T-cell (primary cell): ENCODE measurements around the gene ADCK1. TPM values are rescaled to one million over a fixed set of nuclear protein-coding genes. Genes with fewer than 3 reads are reported as not detected.
"Not testable (repeated sequence)": the region's sequence is repeated elsewhere in the genome, so short reads cannot be mapped to it uniquely, and the experiment has no call there.

Source experiments
- ATAC-seq, 4 experiments: fragments of 200-7000 bp in 3 of 4; fragments of 150-1000 bp in 1 of 4; cut with Tn5 transposase; replicated peaks in 1 of 4; 1 replicate in 3 of 4; 2 replicates in 1 of 4; pipeline ENCODE4 v1.10.0; 2021; ENCODE audit warnings: moderate library complexity in 3 of 4, mild to moderate bottlenecking in 2 of 4, moderate number of reproducible peaks in 1 of 4
- CTCF ChIA-PET, 2 donors: fragments of 300-600 bp; sonication (Branson Sonifier 250); formaldehyde crosslinking; loops; one replicate each; lab custom pipeline; 2022; ENCODE audit warnings: antibody characterized with exemption in 2 of 2; lab: Charles Lee
- POLR2A ChIA-PET, 2 donors: fragments of 300-600 bp; sonication (Branson Sonifier 250); formaldehyde crosslinking; loops; one replicate each; lab custom pipeline; 2022; ENCODE audit warnings: antibody characterized with exemption in 2 of 2; lab: Charles Lee
- DNase-seq, 35 experiments: peaks; one replicate each; pipeline versions ENCODE4 v3.0.0 to v3.0.0-alpha.2; 2013 to 2023
- H3K27ac ChIP-seq: one replicate; pipeline ENCODE4 v1.5.1; 2013; ENCODE audit warnings: low read length
- H3K27me3 ChIP-seq, 2 experiments: replicated peaks in 1 of 2; 1 replicate in 1 of 2; 2 replicates in 1 of 2; pipeline versions ENCODE4 v1.6.1 to v1.7.0; 2013; ENCODE audit warnings: low read length in 1 of 2, mixed read lengths in 1 of 2; ENCODE audit not compliant: control insufficient read depth in 2 of 2, insufficient read depth in 2 of 2; ENCODE audit errors: extremely low read depth in 1 of 2
- H3K36me3 ChIP-seq, 2 donors: 1 replicate in 1 of 2; 2 replicates in 1 of 2; pipeline versions ENCODE4 v1.6.1 to v1.7.0; 2013; ENCODE audit warnings: low read length in 1 of 2; ENCODE audit not compliant: control insufficient read depth in 2 of 2, insufficient read depth in 1 of 2; ENCODE audit errors: extremely low read depth in 1 of 2
- H3K4me1 ChIP-seq, 2 experiments: 1 replicate in 1 of 2; 2 replicates in 1 of 2; pipeline versions ENCODE4 v1.6.1 to v1.7.0; 2013; ENCODE audit warnings: low read length in 2 of 2, mixed read lengths in 1 of 2; ENCODE audit not compliant: insufficient read depth in 2 of 2, control insufficient read depth in 1 of 2; ENCODE audit errors: extremely low read depth in 1 of 2
- H3K4me3 ChIP-seq, 2 donors: 1 replicate in 1 of 2; 2 replicates in 1 of 2; pipeline versions ENCODE4 v1.5.1 to v1.7.0; 2013; ENCODE audit warnings: mild to moderate bottlenecking in 2 of 2, low read length in 1 of 2, moderate library complexity in 1 of 2; ENCODE audit not compliant: control insufficient read depth in 1 of 2; ENCODE audit errors: extremely low read depth in 1 of 2
- H3K9me3 ChIP-seq: 2 replicates; pipeline ENCODE4 v1.7.0; 2013
- H3K27ac Mint-ChIP-seq, 2 donors: one replicate each; pipeline ENCODE4 v1.8.0; 2020 to 2021; ENCODE audit warnings: mild to moderate bottlenecking in 2 of 2, mixed read lengths in 2 of 2
- H3K27me3 Mint-ChIP-seq, 2 donors: one replicate each; pipeline ENCODE4 v1.8.0; 2021 to 2022; ENCODE audit warnings: mixed read lengths in 2 of 2
- H3K36me3 Mint-ChIP-seq: one replicate; pipeline ENCODE4 v1.8.0; 2021; ENCODE audit warnings: mixed read lengths
- H3K4me1 Mint-ChIP-seq, 3 donors: one replicate each; pipeline ENCODE4 v1.8.0; 2020 to 2022; ENCODE audit warnings: mixed read lengths in 3 of 3, mild to moderate bottlenecking in 1 of 3
- H3K4me3 Mint-ChIP-seq, 3 donors: one replicate each; pipeline ENCODE4 v1.8.0; 2020 to 2022; ENCODE audit warnings: mild to moderate bottlenecking in 3 of 3, mixed read lengths in 3 of 3, moderate library complexity in 3 of 3
- H3K9me3 Mint-ChIP-seq, 3 donors: one replicate each; pipeline ENCODE4 v1.8.0; 2020 to 2022; ENCODE audit warnings: mixed read lengths in 3 of 3
- WGBS: methylation state at CpG from one replicate; pipeline ENCODE4 v1.1.5; 2013; ENCODE audit warnings: missing lambda C conversion rate; ENCODE audit not compliant: insufficient coverage; 5-methylcytosine and 5-hydroxymethylcytosine counted together
- total RNA-seq, 35 experiments: library from RNA in 6 of 35; stranded (reverse) in 6 of 35; fragments of 120-200 nt in 1 of 35; gene quantifications; one replicate each; pipeline versions ENCODE4 v1.2.1 to v1.2.4 and lab custom pipeline; 2013 to 2026

Gene ADCK1
- total RNA-seq, 5 donors from 2014 or later (not counting 1 experiment from before 2014, with no cell fraction given), result 6.3 to 16.1 (median 9.1) TPM

- Histone ChIP-seq H3K36me3 (no peaks in the 10 kb centered on the region), H3K4me3 (no peak overlapping the region), H3K27me3 (peaks cover 0 to 16% of the 10 kb centered on the region in 2 experiments), H3K9me3 (no peaks in the 10 kb centered on the region), H3K27ac (no peak overlapping the region), H3K4me1 (no peaks in the 10 kb centered on the region)
- no peak for ATAC-seq
- Mint-ChIP-seq H3K36me3 (no peaks in the 10 kb centered on the region), H3K27me3 (peaks cover 4 to 10% of the 10 kb centered on the region in 2 donors), H3K4me3 (no peak overlapping the region), H3K27ac (no peak overlapping the region), H3K4me1 (no peaks in the 10 kb centered on the region), H3K9me3 (no peaks in the 10 kb centered on the region)
- ChIA-PET CTCF (no interaction called here), POLR2A (no interaction called here)
- DNase-seq, result no peak
- no CpG with 5 or more reads among the region's 6 CpGs for WGBS
These were observed 9.2 kb upstream of the ADCK1 start for GRCh38 chr14:77790566-77791224.

- H3K36me3 ChIP-seq, result no peaks in the 10 kb centered on the region
- H3K9me3 Mint-ChIP-seq, result no peaks in the 10 kb centered on the region
- H3K4me1 ChIP-seq, result no peaks in the 10 kb centered on the region
- no peaks in the 10 kb centered on the region for H3K4me1 Mint-ChIP-seq
- H3K27me3 Mint-ChIP-seq, result peaks cover 4 to 10% of the 10 kb centered on the region in 2 donors
- no peaks in the 10 kb centered on the region for H3K9me3 ChIP-seq
- no peaks in the 10 kb centered on the region for H3K36me3 Mint-ChIP-seq
- H3K27ac Mint-ChIP-seq, result no peak overlapping the region
- POLR2A ChIA-PET, result no interaction called here
- no CpG with 5 or more reads among the region's 1 CpG for WGBS
- H3K27ac ChIP-seq, result no peak overlapping the region
- DNase-seq (no peak), ATAC-seq (no peak)
- H3K4me3 Mint-ChIP-seq, result no peak overlapping the region
- H3K27me3 ChIP-seq, result peaks cover 0 to 16% of the 10 kb centered on the region in 2 experiments
- CTCF ChIA-PET, result no interaction called here
- H3K4me3 ChIP-seq, result no peak overlapping the region
These were observed 8.7 kb upstream of the ADCK1 start for GRCh38 chr14:77791225-77791600.

GRCh38 chr14:77793255-77793654 lies 6.7 kb upstream of the ADCK1 start:
- H3K36me3 ChIP-seq, H3K27me3 Mint-ChIP-seq, H3K4me3 ChIP-seq, POLR2A ChIA-PET, H3K27ac Mint-ChIP-seq, H3K9me3 ChIP-seq, H3K9me3 Mint-ChIP-seq, H3K4me1 Mint-ChIP-seq, H3K4me3 Mint-ChIP-seq, DNase-seq, CTCF ChIA-PET, H3K36me3 Mint-ChIP-seq, H3K4me1 ChIP-seq, ATAC-seq, H3K27ac ChIP-seq: not testable (repeated sequence)
- peaks cover 0 to 16% of the 10 kb centered on the region in 2 experiments for H3K27me3 ChIP-seq
- 43% methylated on average over 1 of the region's 3 CpGs for WGBS

GRCh38 chr14:77794357-77794756 lies 5.6 kb upstream of the ADCK1 start:
- H3K27ac Mint-ChIP-seq, result no peak overlapping the region

GRCh38 chr14:77799456-77799855 lies 453 bp upstream of the ADCK1 start:
- DNase-seq, H3K9me3 ChIP-seq, POLR2A ChIA-PET, H3K9me3 Mint-ChIP-seq, H3K27me3 Mint-ChIP-seq, H3K36me3 ChIP-seq, H3K27me3 ChIP-seq, ATAC-seq, H3K36me3 Mint-ChIP-seq: not testable (repeated sequence)
- peak overlapping the region; percentile 78 to 88 (median 84) for H3K4me3 Mint-ChIP-seq
- WGBS, result 93% methylated on average over 8 of the region's 13 CpGs
- Histone ChIP-seq H3K27ac (peak overlapping the region; percentile 48), H3K4me3 (peak overlapping the region; percentile 71 to 78), H3K4me1 (peaks cover 0 to 15% of the 10 kb centered on the region in 2 experiments)
- H3K4me1 Mint-ChIP-seq, result peaks cover 8 to 22% (median 11%) of the 10 kb centered on the region in 3 donors
- peak overlapping the region; percentile 78 to 89 for H3K27ac Mint-ChIP-seq
- CTCF ChIA-PET, result interaction anchor here (0.6 to 1.4 kb wide), 2 partner anchors 93 to 483 kb away, joined by 3 to 4 read pairs; no protein-coding TSS in a partner anchor

More at GRCh38 chr14:77794357-77794756, 5.6 kb upstream of the ADCK1 start:
- 75% methylated on average over 2 of the region's 4 CpGs for WGBS
- DNase-seq (no peak), ATAC-seq (no peak)
- Histone ChIP-seq H3K4me3 (no peak overlapping the region), H3K27me3 (peaks cover 0 to 16% of the 10 kb centered on the region in 2 experiments), H3K36me3 (no peaks in the 10 kb centered on the region), H3K4me1 (peaks cover 0 to 2% of the 10 kb centered on the region in 2 experiments), H3K9me3 (no peaks in the 10 kb centered on the region), H3K27ac (no peak overlapping the region)
- Mint-ChIP-seq H3K9me3 (no peaks in the 10 kb centered on the region), H3K4me3 (no peak overlapping the region), H3K36me3 (no peaks in the 10 kb centered on the region), H3K4me1 (peaks cover 0 to under 1% (median 0%) of the 10 kb centered on the region in 3 donors), H3K27me3 (peaks cover 4 to 7% of the 10 kb centered on the region in 2 donors)
- POLR2A ChIA-PET, result no interaction called here
- CTCF ChIA-PET, result no interaction called here

- Histone ChIP-seq H3K27me3 (no peaks in the 10 kb centered on the region), H3K4me1 (peaks cover 0 to 15% of the 10 kb centered on the region in 2 experiments), H3K9me3 (no peaks in the 10 kb centered on the region), H3K27ac (peak overlapping the region; percentile 11), H3K4me3 (peak overlapping the region in 1 of 2 donors; percentile 71), H3K36me3 (no peaks in the 10 kb centered on the region)
- no CpG with 5 or more reads among the region's 1 CpG for WGBS
- ChIA-PET POLR2A (interaction anchor here in 1 of 2 donors (1.0 kb wide), 1 partner anchor 39 kb away, joined by 10 read pairs; no protein-coding TSS in a partner anchor), CTCF (interaction anchor here in 1 of 2 donors (1.4 kb wide), 1 partner anchor 485 kb away, joined by 4 read pairs; no protein-coding TSS in a partner anchor)
- H3K4me3 Mint-ChIP-seq, result peak overlapping the region; percentile 82 to 88 (median 84)
- H3K9me3 Mint-ChIP-seq, result no peaks in the 10 kb centered on the region
- peaks cover 8 to 26% (median 11%) of the 10 kb centered on the region in 3 donors for H3K4me1 Mint-ChIP-seq
- no peak for ATAC-seq
- no peak for DNase-seq
- H3K27me3 Mint-ChIP-seq, result no peaks in the 10 kb centered on the region
- no peaks in the 10 kb centered on the region for H3K36me3 Mint-ChIP-seq
- peak overlapping the region in 1 of 2 donors; percentile 83 for H3K27ac Mint-ChIP-seq
These were observed 905 bp downstream of the ADCK1 start for GRCh38 chr14:77800814-77801213.
